Right forelimb (tissue), 1 donor: ENCODE data around the gene DDX10.
"Not testable (repeated sequence)": the region's sequence is repeated elsewhere in the genome, so short reads cannot be mapped to it uniquely, and the experiment has no call there.

Experiments
- DNase-seq: peaks from one replicate; pipeline ENCODE4 v3.0.0-alpha.2; 2018

The DDX10 gene

GRCh38 chr11:108780119-108780518 lies 115.2 kb downstream of the DDX10 start:
- no peak for DNase-seq

DNA sequence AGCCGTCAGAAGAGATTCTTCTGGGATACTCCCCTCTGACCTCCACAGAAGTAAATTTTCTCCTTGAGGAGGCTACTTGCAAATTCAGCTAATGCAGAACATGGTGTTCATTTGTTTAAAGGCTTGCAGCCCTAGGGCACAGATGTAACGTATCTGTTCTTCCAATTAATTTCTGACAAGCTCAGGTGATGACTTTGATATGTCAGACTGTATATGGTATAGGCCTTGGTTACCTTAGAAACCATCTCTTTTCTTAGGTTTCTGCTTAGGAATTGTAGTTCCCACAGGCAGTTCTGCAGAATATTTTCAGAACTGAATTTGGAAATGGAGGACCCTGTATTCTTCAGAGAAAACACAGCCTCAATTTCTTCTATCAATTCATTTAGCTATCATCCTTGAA lies 117.1 kb downstream of the DDX10 start:
- no peak for DNase-seq

GRCh38 chr11:108786281-108786990 lies 121.6 kb downstream of the DDX10 start:
- DNase-seq: no peak

GRCh38 chr11:108787105-108787504 lies 122.2 kb downstream of the DDX10 start:
- DNase-seq: no peak

- no peak for DNase-seq
Observed at GRCh38 chr11:108788565-108789199, 123.8 kb downstream of the DDX10 start.

DNA sequence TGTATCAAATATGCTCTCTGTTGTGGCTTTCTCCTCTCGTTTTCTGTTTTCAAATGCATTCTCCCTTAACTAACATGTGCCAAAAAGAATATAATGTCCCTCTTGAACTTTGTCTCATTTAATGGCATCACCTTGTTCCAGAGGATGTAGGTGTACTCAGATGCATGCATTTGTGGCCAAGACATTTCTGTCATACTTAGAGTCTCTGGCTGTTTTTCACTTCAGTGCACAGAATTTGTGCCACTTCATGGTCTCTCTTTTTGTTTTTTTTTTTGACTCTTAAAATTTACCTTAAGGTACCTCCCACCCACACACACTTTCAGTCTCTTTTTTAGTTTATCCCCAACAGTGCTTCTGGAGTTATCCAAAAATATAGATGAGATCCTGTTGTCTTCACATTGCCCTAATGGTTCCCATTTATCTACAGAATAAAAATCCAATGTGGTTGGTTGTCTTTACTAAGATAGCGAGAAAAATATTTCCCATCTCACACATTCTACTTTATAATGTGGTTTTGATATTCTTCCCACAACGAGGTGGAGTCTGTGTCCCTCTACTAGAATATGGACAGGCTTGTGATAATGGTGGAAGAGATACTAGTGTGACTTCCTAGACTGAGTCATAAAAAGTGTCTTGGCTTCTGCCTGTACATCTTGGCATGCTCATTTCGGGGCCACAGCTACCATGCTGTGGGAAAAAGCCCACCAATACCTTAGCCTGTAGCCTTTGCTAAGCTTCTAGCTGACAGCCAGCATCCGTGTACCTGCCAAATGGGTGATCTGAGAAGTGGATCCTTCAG lies 125.8 kb downstream of the DDX10 start:
- DNase-seq: no peak

GRCh38 chr11:108793138-108793537 lies 128.3 kb downstream of the DDX10 start:
- DNase-seq: no peak

DNA sequence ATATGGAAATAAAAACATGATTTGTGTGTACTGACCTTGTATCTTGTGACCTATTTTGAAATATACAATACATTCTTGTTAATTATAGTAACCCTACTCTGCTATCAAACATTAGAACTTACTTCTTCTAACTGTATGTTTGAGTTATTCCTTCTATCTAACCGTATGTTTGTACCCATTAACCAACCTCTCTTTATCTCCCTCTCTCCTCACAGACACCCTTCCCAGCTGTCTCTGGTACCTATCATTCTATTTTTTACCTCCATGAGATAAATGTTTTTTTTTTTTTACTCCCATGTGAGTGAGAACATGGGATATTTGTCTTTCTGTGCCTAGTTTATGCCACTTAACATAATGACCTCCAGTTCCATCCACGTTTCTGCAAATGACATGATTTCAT lies 128.7 kb downstream of the DDX10 start:
- no peak for DNase-seq

DNA sequence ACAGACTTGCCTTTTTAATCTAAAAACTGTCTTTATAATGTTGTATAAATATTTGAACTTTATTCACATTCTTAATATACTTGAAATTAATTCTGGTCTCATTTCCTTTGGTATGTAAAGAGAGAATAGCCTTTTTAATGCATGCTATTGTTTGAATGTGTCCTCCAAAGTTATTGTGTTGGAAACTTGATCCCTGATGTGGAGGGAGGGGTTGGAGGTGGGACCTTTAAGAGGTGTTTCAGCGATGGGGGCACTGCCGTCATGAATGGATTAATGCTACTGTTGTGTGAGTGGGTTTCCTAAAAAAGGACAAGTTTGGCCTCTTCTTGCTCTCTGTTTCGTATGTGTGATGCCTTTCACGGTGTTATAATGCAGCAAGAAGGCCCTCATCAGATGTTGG lies 131.7 kb downstream of the DDX10 start:
- no peak for DNase-seq

DNA sequence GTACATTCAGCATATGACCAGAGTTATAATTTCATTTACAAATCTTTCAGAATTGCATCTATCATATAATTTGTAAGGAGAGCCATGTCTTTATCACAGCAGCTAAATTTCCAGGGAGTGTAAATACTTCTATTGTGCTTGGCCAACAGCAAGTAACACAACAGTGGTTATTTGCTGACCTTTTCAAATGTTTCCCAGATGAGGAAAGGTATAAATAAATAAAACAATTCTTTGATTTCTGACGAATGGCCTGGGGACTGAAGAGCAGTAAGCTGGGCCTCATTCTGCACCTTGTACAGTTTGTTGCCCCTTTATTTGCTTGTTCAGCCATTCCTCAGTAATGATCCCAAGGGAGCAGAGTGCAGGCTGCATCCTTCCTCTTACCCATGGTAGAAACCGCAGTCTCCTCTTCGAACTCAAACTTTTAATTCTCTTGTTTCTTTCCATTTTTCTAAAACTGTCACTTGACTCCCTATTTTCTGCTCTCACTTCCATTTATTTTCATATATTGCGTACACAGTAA lies 132.8 kb downstream of the DDX10 start:
- DNase-seq: no peak

DNA sequence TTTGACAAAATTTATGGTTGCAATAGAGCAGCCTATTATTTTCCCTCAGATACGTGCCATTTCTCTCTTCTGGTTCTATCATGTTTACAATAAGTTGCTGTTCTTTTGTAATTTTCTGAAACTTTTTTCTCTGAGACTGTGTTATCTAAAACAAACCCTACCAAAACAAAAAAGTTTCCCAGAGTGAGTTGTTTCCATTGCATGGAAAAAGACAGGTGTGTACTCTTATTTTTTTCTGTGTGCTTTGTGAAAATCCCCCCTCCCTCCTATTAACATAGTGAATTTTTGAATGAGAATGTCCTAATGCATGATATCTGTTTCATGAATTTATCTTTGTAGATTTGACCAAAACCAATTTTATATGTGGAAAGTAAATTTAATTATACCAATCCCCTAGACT lies 137.6 kb downstream of the DDX10 start:
- DNase-seq: no peak

DNA sequence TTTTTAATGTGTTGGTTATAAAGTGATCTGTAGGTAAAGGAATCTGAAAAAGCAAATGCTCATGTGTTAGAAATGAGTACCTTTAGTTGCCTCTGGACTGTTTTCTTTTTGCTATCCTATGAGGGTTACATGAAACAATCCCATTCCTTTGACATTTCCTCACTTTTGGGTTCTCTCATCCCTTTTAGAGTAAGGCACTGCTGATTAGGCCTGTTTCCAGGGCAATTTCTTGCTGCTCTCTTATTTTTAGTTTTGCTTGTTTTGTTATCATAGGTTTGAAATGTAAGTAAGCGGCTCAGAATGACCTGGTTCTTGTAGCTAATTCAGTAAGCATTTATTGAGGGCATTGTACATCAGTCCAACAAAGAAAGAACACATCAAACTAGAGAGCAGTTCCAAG lies 138.9 kb downstream of the DDX10 start:
- DNase-seq: no peak

GRCh38 chr11:108804511-108804910 lies 139.6 kb downstream of the DDX10 start:
- no peak for DNase-seq

GRCh38 chr11:108805030-108805429 lies 140.2 kb downstream of the DDX10 start:
- DNase-seq: no peak

DNA sequence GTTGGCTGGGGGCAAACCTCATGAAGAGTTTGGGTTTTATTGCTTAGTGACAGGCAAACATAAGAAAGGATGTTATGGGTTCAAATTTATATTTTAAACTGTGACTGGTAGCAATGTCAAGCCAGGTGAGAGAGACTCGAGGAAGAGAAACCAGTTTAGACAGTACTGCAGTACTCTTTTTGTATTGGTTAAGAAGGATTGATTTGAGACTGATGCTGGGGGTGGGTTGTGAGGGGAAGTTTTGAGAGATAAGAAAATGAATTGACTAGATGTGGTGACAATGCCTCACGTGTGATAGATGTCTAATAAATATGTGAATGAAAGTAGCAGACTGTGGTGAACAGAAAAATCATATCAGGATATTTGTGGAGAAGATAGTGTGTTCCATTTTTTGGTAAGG lies 142.4 kb downstream of the DDX10 start:
- DNase-seq: no peak

- no peak for DNase-seq
Observed at GRCh38 chr11:108813086-108813485, 148.2 kb downstream of the DDX10 start.

DNA sequence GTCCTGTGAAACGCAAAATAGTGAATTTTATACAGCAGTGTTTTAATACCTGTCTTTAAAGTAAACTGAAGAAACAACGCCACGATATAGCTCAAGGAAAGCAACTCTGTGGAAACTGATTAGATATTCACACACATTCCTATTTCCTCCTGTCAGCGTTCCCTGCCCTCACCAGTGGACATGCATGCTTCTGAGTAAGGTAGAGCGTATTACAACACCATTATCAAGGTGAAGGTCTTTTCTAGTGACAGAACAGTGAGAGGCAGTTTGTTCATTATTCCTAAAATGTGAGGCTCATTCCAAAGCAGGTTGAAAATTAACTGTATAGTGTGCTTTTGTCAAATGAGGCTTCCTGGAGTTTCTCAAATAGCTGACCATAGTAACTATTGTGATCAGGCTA lies 153.1 kb downstream of the DDX10 start:
- no peak for DNase-seq

DNA sequence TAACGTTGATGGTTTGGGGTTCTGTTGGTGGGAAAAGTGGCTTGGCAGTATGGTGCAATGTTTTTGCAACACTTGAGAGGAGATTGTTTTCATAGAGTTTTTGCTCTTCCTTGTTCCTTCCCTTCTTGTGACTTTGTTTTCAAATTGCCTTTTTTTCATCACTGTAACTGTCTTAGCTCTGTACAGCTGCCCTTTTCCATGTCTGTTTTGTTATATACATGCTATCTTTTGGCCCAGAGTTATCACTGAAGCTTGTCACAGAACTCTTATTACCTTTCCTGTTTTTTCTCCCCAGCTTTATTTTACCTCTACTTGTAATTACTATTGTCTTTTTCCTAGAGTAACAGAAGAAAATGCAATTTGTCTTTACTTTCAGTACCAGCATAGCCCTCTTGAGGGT lies 154.1 kb downstream of the DDX10 start:
- DNase-seq: no peak

GRCh38 chr11:108819957-108820356 lies 155.1 kb downstream of the DDX10 start:
- DNase-seq: no peak

- DNase-seq: not testable (repeated sequence)
Observed at GRCh38 chr11:108823960-108824359, 159.1 kb downstream of the DDX10 start.

DNA sequence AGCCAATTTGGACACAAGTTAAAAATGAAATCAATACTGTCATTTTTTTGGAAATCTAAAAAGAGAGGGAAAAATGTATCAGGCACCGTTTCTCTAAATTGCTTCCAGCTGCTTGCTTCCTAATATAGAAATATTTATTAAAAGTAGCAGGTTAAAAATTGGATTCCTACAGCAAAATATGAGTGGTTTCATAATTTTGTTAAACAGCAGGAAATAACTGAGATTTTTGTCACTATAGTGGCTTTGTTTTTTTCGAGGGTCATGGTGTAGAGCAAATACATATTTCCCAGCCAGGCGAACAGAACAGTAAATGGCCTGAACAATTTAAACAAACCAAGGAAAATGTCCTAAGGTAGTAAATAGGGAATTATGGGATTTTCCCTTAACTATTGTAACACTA lies 159.7 kb downstream of the DDX10 start:
- no peak for DNase-seq

GRCh38 chr11:108825381-108825780 lies 160.5 kb downstream of the DDX10 start:
- no peak for DNase-seq

GRCh38 chr11:108826136-108826535 lies 161.3 kb downstream of the DDX10 start:
- no peak for DNase-seq

- no peak for DNase-seq
Observed at GRCh38 chr11:108835624-108836023, 170.8 kb downstream of the DDX10 start.
